IMR-90 (cell line): ENCODE measurements around the gene CCDC142. TPM values are rescaled to one million over a fixed set of nuclear protein-coding genes. Genes with fewer than 3 reads are reported as not detected.

Source experiments
- FOS ChIP-seq: fragments of 150-350 bp; IDR thresholded peaks from 2 replicates; pipeline ENCODE4 v1.6.1; 2016; ENCODE audit warnings: low read depth, low read length
- MAFK ChIP-seq: IDR thresholded peaks from 2 replicates; pipeline ENCODE4 v1.6.1; 2012; ENCODE audit warnings: low read depth, low read length, improper control_type of control experiment
- polyA plus RNA-seq, 3 experiments: library from polyadenylated mRNA; depleted of rRNA; stranded (reverse); fragments of >200 nt; gene quantifications; 2 replicates each; pipeline ENCODE4 v1.2.3, GENCODE V29; 2012; ENCODE audit warnings: low replicate concordance in 1 of 3
- total RNA-seq: library from RNA; depleted of rRNA; stranded (reverse); fragments of >200 nt; gene quantifications from 2 replicates; pipeline ENCODE4 v1.2.3, GENCODE V29; 2012
- TF ChIP-seq, protein P1 (sequence below): fragments of 150-350 bp; IDR thresholded peaks from 2 replicates; pipeline ENCODE4 v1.6.1; 2017; ENCODE audit warnings: mild to moderate bottlenecking, antibody characterized with exemption, low read length, low read depth

The CCDC142 gene
- total and polyA plus RNA-seq, 2 of the 4 experiments (the other 2 are of a cell fraction): 8.4 to 14.0 TPM

- TF ChIP-seq, protein P1, sequence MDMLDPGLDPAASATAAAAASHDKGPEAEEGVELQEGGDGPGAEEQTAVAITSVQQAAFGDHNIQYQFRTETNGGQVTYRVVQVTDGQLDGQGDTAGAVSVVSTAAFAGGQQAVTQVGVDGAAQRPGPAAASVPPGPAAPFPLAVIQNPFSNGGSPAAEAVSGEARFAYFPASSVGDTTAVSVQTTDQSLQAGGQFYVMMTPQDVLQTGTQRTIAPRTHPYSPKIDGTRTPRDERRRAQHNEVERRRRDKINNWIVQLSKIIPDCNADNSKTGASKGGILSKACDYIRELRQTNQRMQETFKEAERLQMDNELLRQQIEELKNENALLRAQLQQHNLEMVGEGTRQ: no peak
- TF ChIP-seq MAFK: no peak
- no peak for TF ChIP-seq FOS
Measured at GRCh38 chr2:74440378-74441169, 42.2 kb downstream of the CCDC142 start (continued).
